OCI-LY7 (cell line): ENCODE data around the gene CDH12. TPM values are rescaled to one million over a fixed set of nuclear protein-coding genes. Genes with fewer than 3 reads are reported as not detected.
"Not testable (repeated sequence)": the region's sequence is repeated elsewhere in the genome, so short reads cannot be mapped to it uniquely, and the experiment has no call there.

ENCODE experiments used
- BruUV-seq: library from RNA; stranded (reverse); fragments of 400-500 nt; replicated peaks from 2 replicates; lab custom pipeline; 2021; lab: Mats Ljungman, UMichigan
- CTCF ChIA-PET: fragments of 300-600 bp; sonication (Branson Sonifier 250); formaldehyde crosslinking; loops from one replicate; lab custom pipeline; 2022; ENCODE audit warnings: antibody characterized with exemption; ENCODE audit not compliant: unreplicated experiment; lab: Charles Lee
- POLR2A ChIA-PET: fragments of 300-600 bp; sonication (Branson Sonifier 250); formaldehyde crosslinking; loops from one replicate; lab custom pipeline; 2022; ENCODE audit warnings: antibody characterized with exemption; lab: Charles Lee
- DNase-seq: peaks from one replicate; pipeline ENCODE4 v3.0.0-alpha.2; 2015; ENCODE audit warnings: low spot score
- H2AFZ ChIP-seq: fragments of 200-600 bp; sonication (generic), shearing (Covaris generic); 2 replicates; pipeline ENCODE4 v1.6.1; 2014; ENCODE audit warnings: mild to moderate bottlenecking, antibody characterized with exemption, low read length, moderate library complexity
- H3K27ac ChIP-seq: fragments of 200-600 bp; sonication (generic); 2 replicates; pipeline ENCODE4 v1.5.1; 2014; ENCODE audit warnings: mixed run types, low read depth, mild to moderate bottlenecking, moderate library complexity, low read length, inconsistent platforms; ENCODE audit not compliant: poor library complexity, severe bottlenecking
- H3K36me3 ChIP-seq: fragments of 200-600 bp; sonication (generic); 2 replicates; pipeline ENCODE4 v1.6.1; 2014; ENCODE audit warnings: mild to moderate bottlenecking, antibody characterized with exemption, low read length, moderate library complexity, mixed read lengths; ENCODE audit not compliant: insufficient read depth
- H3K4me1 ChIP-seq: fragments of 200-600 bp; sonication (generic); 2 replicates; pipeline ENCODE4 v1.5.1; 2014; ENCODE audit warnings: mild to moderate bottlenecking, low read length; ENCODE audit not compliant: insufficient read depth, poor library complexity, severe bottlenecking
- H3K4me2 ChIP-seq: fragments of 200-600 bp; sonication (generic); 2 replicates; pipeline ENCODE4 v1.6.1; 2014; ENCODE audit warnings: mild to moderate bottlenecking, low read length
- H3K4me3 ChIP-seq: fragments of 200-600 bp; sonication (generic); 2 replicates; pipeline ENCODE4 v1.5.1; 2014; ENCODE audit warnings: mild to moderate bottlenecking, low read depth, low read length; ENCODE audit not compliant: poor library complexity, severe bottlenecking
- H3K79me2 ChIP-seq: fragments of 200-600 bp; sonication (generic); 2 replicates; pipeline ENCODE4 v1.6.1; 2016; ENCODE audit warnings: low read depth, mild to moderate bottlenecking, low read length, moderate library complexity, mixed read lengths; ENCODE audit not compliant: insufficient read depth
- H3K9me2 ChIP-seq: fragments of 200-600 bp; sonication (generic); 2 replicates; pipeline ENCODE4 v1.6.1; 2016; ENCODE audit warnings: mild to moderate bottlenecking, low read length, mixed read lengths; ENCODE audit not compliant: insufficient read depth
- H3K9me3 ChIP-seq: fragments of 200-600 bp; sonication (generic); 2 replicates; pipeline ENCODE4 v1.6.1; 2014; ENCODE audit warnings: mild to moderate bottlenecking, mixed run types, low read length, mixed read lengths
- H4K20me1 ChIP-seq: fragments of 200-600 bp; sonication (generic); 2 replicates; pipeline ENCODE4 v1.6.1; 2014; ENCODE audit warnings: mild to moderate bottlenecking, antibody characterized with exemption, low read length, moderate library complexity, mixed read lengths; ENCODE audit not compliant: insufficient read depth
- EZH2phosphoT487 ChIP-seq: fragments of 200-600 bp; sonication (generic); IDR thresholded peaks from 2 replicates; pipeline ENCODE4 v1.6.1; 2018; ENCODE audit warnings: low read depth, borderline replicate concordance, mild to moderate bottlenecking, mixed run types, antibody characterized with exemption, low read length, moderate library complexity, mixed read lengths
- intact Hi-C: fragments of 100-400 bp; cut with micrococcal nuclease; formaldehyde crosslinking; loops from one replicate; pipeline ENCODE4 v1.10.0; 2022; ENCODE audit not compliant: unreplicated experiment
- total RNA-seq, 2 experiments: library from RNA; depleted of rRNA in 1 of 2; stranded (reverse); fragments of >200 nt in 1 of 2; shearing (Covaris generic) in 1 of 2; gene quantifications; 2 replicates each; pipeline ENCODE4 v1.2.3, GENCODE V29; 2014 to 2022
- TF ChIP-seq, protein P1 (sequence below): fragments of 200-600 bp; sonication (generic); conservative IDR thresholded peaks from 2 replicates; pipeline ENCODE4 v1.5.1; 2014; ENCODE audit warnings: mild to moderate bottlenecking, antibody characterized with exemption, low read length, moderate library complexity, mixed read lengths

The CDH12 gene
- total RNA-seq, 2 experiments from 2014 or later = not detected

DNA sequence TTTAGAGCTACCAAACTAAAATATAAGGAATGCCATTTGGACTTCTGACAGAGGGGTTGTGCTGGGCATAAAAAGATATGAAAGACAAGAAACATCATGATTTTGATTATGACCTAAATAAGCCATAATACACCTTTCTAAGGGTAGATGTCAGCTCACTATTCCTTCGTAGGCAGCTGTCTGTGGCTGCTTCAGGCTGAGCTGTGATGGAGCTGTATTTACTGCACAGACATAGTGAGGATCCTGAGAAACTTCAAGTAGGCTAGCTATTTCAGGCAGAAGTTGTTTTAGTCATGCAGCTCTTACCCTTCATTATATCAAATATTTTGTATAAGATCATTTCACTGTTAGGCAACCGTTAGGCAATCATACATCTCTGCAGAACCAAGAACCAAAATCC lies 511.7 kb downstream of the CDH12 start:
- no peak overlapping the region for H3K4me2 ChIP-seq
- no peaks in the 10 kb centered on the region for H4K20me1 ChIP-seq
- no peaks in the 10 kb centered on the region for H3K79me2 ChIP-seq
- ChIA-PET CTCF (no interaction called here), POLR2A (interaction anchor here (0.6 kb wide), 1 partner anchor 456 kb away, joined by 6 read pairs; no protein-coding TSS in a partner anchor)
- intact Hi-C loops = no loop called here
- no peaks in the 10 kb centered on the region for H3K9me3 ChIP-seq
- no TSS peak for BruUV-seq
- H2AFZ ChIP-seq = no peak overlapping the region
- no peak for DNase-seq
- H3K27ac ChIP-seq = no peak overlapping the region
- no peak overlapping the region for H3K4me3 ChIP-seq
- no peak for TF ChIP-seq EZH2phosphoT487
- TF ChIP-seq, protein P1, sequence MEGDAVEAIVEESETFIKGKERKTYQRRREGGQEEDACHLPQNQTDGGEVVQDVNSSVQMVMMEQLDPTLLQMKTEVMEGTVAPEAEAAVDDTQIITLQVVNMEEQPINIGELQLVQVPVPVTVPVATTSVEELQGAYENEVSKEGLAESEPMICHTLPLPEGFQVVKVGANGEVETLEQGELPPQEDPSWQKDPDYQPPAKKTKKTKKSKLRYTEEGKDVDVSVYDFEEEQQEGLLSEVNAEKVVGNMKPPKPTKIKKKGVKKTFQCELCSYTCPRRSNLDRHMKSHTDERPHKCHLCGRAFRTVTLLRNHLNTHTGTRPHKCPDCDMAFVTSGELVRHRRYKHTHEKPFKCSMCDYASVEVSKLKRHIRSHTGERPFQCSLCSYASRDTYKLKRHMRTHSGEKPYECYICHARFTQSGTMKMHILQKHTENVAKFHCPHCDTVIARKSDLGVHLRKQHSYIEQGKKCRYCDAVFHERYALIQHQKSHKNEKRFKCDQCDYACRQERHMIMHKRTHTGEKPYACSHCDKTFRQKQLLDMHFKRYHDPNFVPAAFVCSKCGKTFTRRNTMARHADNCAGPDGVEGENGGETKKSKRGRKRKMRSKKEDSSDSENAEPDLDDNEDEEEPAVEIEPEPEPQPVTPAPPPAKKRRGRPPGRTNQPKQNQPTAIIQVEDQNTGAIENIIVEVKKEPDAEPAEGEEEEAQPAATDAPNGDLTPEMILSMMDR = no peak
- H3K4me1 ChIP-seq = no peaks in the 10 kb centered on the region
- no peaks in the 10 kb centered on the region for H3K36me3 ChIP-seq
- H3K9me2 ChIP-seq = no peaks in the 10 kb centered on the region

DNA sequence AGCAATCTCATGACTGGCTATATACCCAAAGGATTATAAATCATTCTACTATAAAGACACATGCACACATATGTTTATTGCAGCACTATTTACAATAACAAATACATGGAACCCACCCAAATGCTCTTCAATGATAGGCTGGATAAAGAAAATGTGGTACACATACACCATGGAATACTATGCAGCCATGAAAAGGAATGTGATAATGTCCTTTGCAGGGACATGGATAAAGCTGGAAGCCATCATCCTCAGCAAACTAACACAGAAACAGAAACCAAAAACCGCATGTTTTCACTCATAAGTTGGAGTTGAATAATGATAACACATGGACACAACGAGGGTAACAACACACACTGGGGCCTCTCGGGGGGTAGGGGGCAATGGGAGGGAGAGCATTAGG lies 520.2 kb downstream of the CDH12 start:
- H3K4me1 ChIP-seq, H2AFZ ChIP-seq, CTCF ChIA-PET, H3K9me3 ChIP-seq, DNase-seq, H3K4me3 ChIP-seq, POLR2A ChIA-PET, BruUV-seq, H3K79me2 ChIP-seq, H3K27ac ChIP-seq, intact Hi-C loops, H3K36me3 ChIP-seq, H3K9me2 ChIP-seq, H3K4me2 ChIP-seq, H4K20me1 ChIP-seq: not testable (repeated sequence)

DNA sequence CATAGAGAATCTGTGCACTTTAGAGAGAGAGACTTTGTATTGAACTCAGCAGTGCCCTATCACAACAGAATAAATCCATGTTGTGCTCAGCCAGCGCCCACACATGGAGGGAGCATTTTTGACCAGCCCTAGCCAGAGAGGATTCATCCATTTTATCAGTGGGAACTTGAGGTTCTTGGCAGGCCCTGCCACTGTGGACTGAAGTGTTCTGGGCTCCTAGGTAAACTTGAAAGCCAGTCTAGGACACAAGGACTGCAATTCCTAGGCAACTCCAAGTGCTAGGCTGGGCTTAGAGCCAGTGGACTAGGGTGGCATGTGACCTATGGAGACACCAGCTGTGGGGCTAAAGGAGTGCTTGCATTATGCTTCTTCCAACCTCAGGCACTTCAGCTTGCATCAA lies 523.5 kb downstream of the CDH12 start:
- H4K20me1 ChIP-seq = no peaks in the 10 kb centered on the region
- intact Hi-C loops = no loop called here
- H3K27ac ChIP-seq = no peak overlapping the region
- H3K36me3 ChIP-seq = no peaks in the 10 kb centered on the region
- CTCF ChIA-PET = no interaction called here
- TF ChIP-seq EZH2phosphoT487 = no peak
- TF ChIP-seq, protein P1 = no peak
- H3K9me3 ChIP-seq = 0 out of 2 replicates have a peak, but pooled peaks cover 6% of the 10 kb centered on the region
- H3K79me2 ChIP-seq = no peaks in the 10 kb centered on the region
- DNase-seq = no peak
- no peak overlapping the region for H2AFZ ChIP-seq
- H3K4me2 ChIP-seq = no peak overlapping the region
- POLR2A ChIA-PET = no interaction called here
- H3K9me2 ChIP-seq = no peaks in the 10 kb centered on the region
- no peaks in the 10 kb centered on the region for H3K4me1 ChIP-seq
- no TSS peak for BruUV-seq
- no peak overlapping the region for H3K4me3 ChIP-seq
